HepG2 (cell line): ENCODE data around the gene ATAD3A.

Experiments used
- CTCF ChIP-seq: sonication (generic); formaldehyde crosslinking; IDR thresholded peaks from 2 replicates; pipeline ENCODE4 v1.5.0; 2020; ENCODE audit warnings: mild to moderate bottlenecking, missing genetic modification reagents, moderate library complexity
- ETV6 ChIP-seq: sonication (generic); formaldehyde crosslinking; conservative IDR thresholded peaks from 2 replicates; pipeline ENCODE4 v1.4.0; 2020; ENCODE audit warnings: missing genetic modification reagents
- EZH2 ChIP-seq: conservative IDR thresholded peaks from 2 replicates; pipeline ENCODE4 v1.6.1; 2012; ENCODE audit warnings: mild to moderate bottlenecking, low read depth, low read length, moderate library complexity
- FOSL2 ChIP-seq: sonication (generic); formaldehyde crosslinking; IDR thresholded peaks from 2 replicates; pipeline ENCODE4 v1.4.0; 2020; ENCODE audit warnings: missing genetic modification reagents
- IRF1 ChIP-seq: sonication (generic); formaldehyde crosslinking; IDR thresholded peaks from 2 replicates; pipeline ENCODE4 v1.4.0; 2020; ENCODE audit warnings: low read depth, mild to moderate bottlenecking, missing genetic modification reagents
- MTA1 ChIP-seq: sonication (generic); formaldehyde crosslinking; IDR thresholded peaks from 2 replicates; pipeline ENCODE4 v1.4.0; 2020; ENCODE audit warnings: missing genetic modification reagents, mild to moderate bottlenecking, borderline replicate concordance
- POLR2A ChIP-seq, 2 experiments: IDR thresholded peaks; 2 replicates each; pipeline ENCODE4 v1.6.1; 2011; ENCODE audit warnings: low read depth in 2 of 2, low read length in 2 of 2, mild to moderate bottlenecking in 1 of 2, moderate library complexity in 1 of 2; ENCODE audit not compliant: insufficient read depth in 1 of 2
- RBM22 ChIP-seq: fragments of 200-400 bp; formaldehyde crosslinking; optimal IDR thresholded peaks from 2 replicates; pipeline ENCODE3; 2017; ENCODE audit warnings: mild to moderate bottlenecking, low read length, moderate library complexity
- SIN3A ChIP-seq: IDR thresholded peaks from 2 replicates; pipeline ENCODE4 v1.6.1; 2011; ENCODE audit warnings: low read depth, mild to moderate bottlenecking, control low read depth, low read length, borderline replicate concordance
- SKI ChIP-seq: fragments of 450-650 bp; IDR thresholded peaks from one replicate; pipeline ENCODE4 v1.6.1; 2018; ENCODE audit warnings: mild to moderate bottlenecking; ENCODE audit not compliant: partially characterized antibody
- SRF ChIP-seq: IDR thresholded peaks from 2 replicates; pipeline ENCODE4 v1.6.1; 2011; ENCODE audit warnings: mild to moderate bottlenecking, low read depth, low read length, moderate library complexity
- UBTF ChIP-seq: sonication (generic); formaldehyde crosslinking; IDR thresholded peaks from 2 replicates; pipeline ENCODE4 v1.4.0; 2020; ENCODE audit warnings: mild to moderate bottlenecking, missing genetic modification reagents
- ZNF101 ChIP-seq: sonication (generic); formaldehyde crosslinking; IDR thresholded peaks from 2 replicates; pipeline ENCODE4 v1.4.0; 2020; ENCODE audit warnings: mild to moderate bottlenecking, low read depth, missing genetic modification reagents, borderline replicate concordance
- ZNF121 ChIP-seq: sonication (generic); formaldehyde crosslinking; IDR thresholded peaks from 2 replicates; pipeline ENCODE4 v1.5.0; 2020; ENCODE audit warnings: mild to moderate bottlenecking, missing genetic modification reagents

GRCh38 chr1:1537626-1538250, 25.8 kb downstream of the ATAD3A start:
- TF ChIP-seq UBTF (CRISPR knock-in tag): no peak
- TF ChIP-seq MTA1: no peak
- TF ChIP-seq CTCF: no peak
- no peak for TF ChIP-seq EZH2
- no peak for TF ChIP-seq RBM22
- no peak for TF ChIP-seq IRF1
- TF ChIP-seq SIN3A: no peak
- no peak for TF ChIP-seq POLR2A (IDR thresholded peaks at IDR 0.05; ENCODE audit: insufficient read depth in 1 of 2, low read depth in 2 of 2, low read length in 2 of 2)
- no peak for TF ChIP-seq ETV6 (CRISPR knock-in tag)
- no peak for TF ChIP-seq ZNF101 (CRISPR knock-in tag)
- no peak for TF ChIP-seq SKI
- TF ChIP-seq SRF: no peak
- TF ChIP-seq ZNF121: no peak
- TF ChIP-seq FOSL2: no peak
